Measurements from ENCODE around the gene CLSTN1. TPM values are rescaled to one million over a fixed set of nuclear protein-coding genes. Genes with fewer than 3 reads are reported as not detected.

CLSTN1 gene
- total and polyA plus RNA-seq, 2 of the 8 experiments (the other 6 are each of a cell fraction or from before 2014, with no cell fraction given), result 34.2 to 97.4 TPM

DNA sequence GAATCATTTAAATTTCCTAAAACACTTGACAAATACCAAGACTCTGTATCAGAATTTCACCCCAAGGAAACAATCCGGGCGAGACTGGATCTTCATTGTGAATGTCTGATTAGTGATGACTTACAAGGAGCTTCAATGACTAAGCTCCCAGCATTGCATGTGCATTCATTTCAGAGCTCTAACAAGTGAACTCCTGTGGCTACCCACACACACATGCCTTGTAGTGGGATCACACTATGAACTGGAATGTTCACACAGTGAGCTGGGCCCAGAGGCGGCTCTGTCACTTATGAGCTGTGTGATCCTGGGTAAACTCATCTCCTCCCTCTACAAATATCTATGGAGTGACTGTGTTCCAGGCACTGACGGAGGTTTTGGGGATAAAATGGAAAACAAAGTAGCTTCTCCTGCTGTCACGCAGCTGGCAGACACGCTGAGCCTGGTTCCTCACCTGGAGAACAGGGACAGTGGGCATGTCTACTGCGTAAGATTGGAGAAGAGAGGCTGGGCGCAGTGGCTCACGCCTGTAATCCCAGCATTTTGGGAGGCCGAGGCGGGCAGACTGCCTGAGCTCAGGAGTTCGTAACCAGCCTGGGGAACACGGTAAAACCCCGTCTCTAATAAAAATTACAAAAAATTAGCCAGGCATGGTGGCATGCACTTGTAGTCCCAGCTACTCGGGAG lies 56.9 kb downstream of the CLSTN1 start:
- Histone ChIP-seq H2BK20ac (ENCODE audit: low read length) (no peak overlapping the region), H3K4me2 (ENCODE audit: insufficient read depth in 1 of 2, low read depth in 2 of 2, low read length in 2 of 2) (no peak overlapping the region), H3K9ac (replicated peaks in 1 of 4; ENCODE audit: extremely low read depth in 1 of 4, low read depth in 3 of 4, low read length in 3 of 4) (no peak overlapping the region), H3K23me2 (ENCODE audit: low read depth, low read length) (no peaks in the 10 kb centered on the region), H4K91ac (replicated peaks; ENCODE audit: insufficient read length, low read length) (no peak overlapping the region), H2BK15ac (ENCODE audit: low read length) (no peak overlapping the region), H2BK5ac (ENCODE audit: low read depth, low read length) (no peak overlapping the region), H3K4me3 (ENCODE audit: extremely low read depth in 1 of 4, insufficient read depth in 2 of 4, low read depth in 3 of 4, low read length in 4 of 4) (no peak overlapping the region), H3K56ac (replicated peaks; ENCODE audit: insufficient read length, low read depth, low read length) (no peak overlapping the region), H3K4ac (replicated peaks; ENCODE audit: insufficient read length, low read depth, low read length) (no peak overlapping the region), H3K18ac (ENCODE audit: extremely low read depth, low read length) (no peak overlapping the region), H2AK5ac (ENCODE audit: low read depth, low read length) (no peak overlapping the region), H3K79me2 (ENCODE audit: control insufficient read depth in 1 of 2, insufficient read depth in 2 of 2, low read length in 2 of 2) (peaks cover 0 to 44% of the 10 kb centered on the region in 2 experiments; a peak in 2 of 4 replicates), H3K36me3 (ENCODE audit: control insufficient read depth in 2 of 4, insufficient read depth in 4 of 4, low read length in 3 of 4) (peaks cover 0 to 2% (median 0%) of the 10 kb centered on the region in 4 experiments; a peak in 3 of 8 replicates), H3K27me3 (replicated peaks in 1 of 4; ENCODE audit: control insufficient read depth in 3 of 4, extremely low read depth in 1 of 4, insufficient read depth in 3 of 4, low read length in 3 of 4) (no peaks in the 10 kb centered on the region), H2BK120ac (replicated peaks; ENCODE audit: low read depth, low read length) (no peak overlapping the region), H3K27ac (ENCODE audit: low read depth, low read length) (no peak overlapping the region), H3K4me1 (replicated peaks in 1 of 4; ENCODE audit: control insufficient read depth in 3 of 4, insufficient read depth in 4 of 4, low read length in 3 of 4) (peaks cover 0 to 8% (median 1%) of the 10 kb centered on the region in 4 experiments; a peak in 5 of 7 replicates), H4K8ac (ENCODE audit: extremely low read depth, insufficient read depth, low read length) (no peak overlapping the region), H3K14ac (ENCODE audit: insufficient read length) (no peak overlapping the region), H3K23ac (ENCODE audit: insufficient read length) (no peak overlapping the region), H4K5ac (ENCODE audit: insufficient read length, low read depth, low read length) (no peak overlapping the region), H2AFZ (ENCODE audit: low read length) (no peak overlapping the region), H2BK12ac (ENCODE audit: low read depth, low read length) (no peak overlapping the region), H3K79me1 (ENCODE audit: low read depth, low read length) (peaks cover 2% of the 10 kb centered on the region), H3K9me3 (ENCODE audit: insufficient read depth in 2 of 2, low read depth in 1 of 2, low read length in 1 of 2) (no peaks in the 10 kb centered on the region), H4K20me1 (replicated peaks in 1 of 2; ENCODE audit: control insufficient read depth in 1 of 2, insufficient read depth in 2 of 2, low read length in 2 of 2) (peaks cover 0 to 10% of the 10 kb centered on the region in 2 experiments)
- no peak for DNase-seq (ENCODE audit: low read depth in 1 of 2, low spot score in 2 of 2)
- WGBS, 2 experiments (ENCODE audit: extremely low coverage in 1 of 2, insufficient coverage in 1 of 2, insufficient read length in 1 of 2, insufficient replicate concordance in 2 of 2, low coverage in 1 of 2, low lambda C conversion rate in 2 of 2, missing lambda C conversion rate in 1 of 2), result 93% methylated on average over 15 of the region's 15 CpGs; no CpG with 5 or more reads in 1 of the 2 experiments
- no peak for TF ChIP-seq GTF2F1 (IDR thresholded peaks at IDR 0.05; ENCODE audit: borderline replicate concordance, low read depth, low read length)
- no peak for TF ChIP-seq ZNF274 (IDR thresholded peaks at IDR 0.05; ENCODE audit: borderline replicate concordance, extremely low read depth, low read length)
- no peak for TF ChIP-seq CEBPB (IDR thresholded peaks at IDR 0.05; ENCODE audit: low read depth, low read length)
- TF ChIP-seq CHD1 (IDR thresholded peaks at IDR 0.05; ENCODE audit: low read depth, low read length), result no peak
- no peak for TF ChIP-seq FOSL1 (IDR thresholded peaks at IDR 0.05; ENCODE audit: insufficient read depth, low read depth, low read length)
- TF ChIP-seq PHF8 (conservative IDR thresholded peaks at IDR 0.05; ENCODE audit: low read depth, low read length), result no peak
- no peak for TF ChIP-seq CHD2 (IDR thresholded peaks at IDR 0.05; ENCODE audit: low read length)
- CTCF ChIA-PET (ENCODE audit: partially characterized antibody), result interaction anchor here (0.6 to 2.0 kb wide), 8 partner anchors 17 to 1665 kb away, joined by 3 to 11 read pairs (median 4); no protein-coding TSS in a partner anchor
- no peak for FAIRE-seq
- POLR2A ChIA-PET (ENCODE audit: partially characterized antibody), result no interaction called here

Data from H1 (cell line).